ENCODE data around the gene ARFGEF3.
"Not testable (repeated sequence)": the region's sequence is repeated elsewhere in the genome, so short reads cannot be mapped to it uniquely, and the experiment has no call there.

Gene ARFGEF3

GRCh38 chr6:138211601-138212000 lies 49.9 kb downstream of the ARFGEF3 start:
- DNase-seq: no peak

GRCh38 chr6:138212530-138212929 lies 50.8 kb downstream of the ARFGEF3 start:
- not testable (repeated sequence) for DNase-seq

- no peak for DNase-seq
Measured at GRCh38 chr6:138215093-138215782, 53.5 kb downstream of the ARFGEF3 start.

GRCh38 chr6:138218449-138218848 lies 56.7 kb downstream of the ARFGEF3 start, which contains the start of gene PBOV1:
Gene PBOV1 (minus strand): TSS chr6:138218491. CDS start chr6:138218395, 96 bp downstream.
- no peak for DNase-seq

- no peak for DNase-seq
Measured at GRCh38 chr6:138219398-138219797, 57.7 kb downstream of the ARFGEF3 start.

GRCh38 chr6:138219901-138220300 lies 58.2 kb downstream of the ARFGEF3 start:
- no peak for DNase-seq

- DNase-seq: no peak
Measured at GRCh38 chr6:138222901-138223546, 61.3 kb downstream of the ARFGEF3 start.

GRCh38 chr6:138225953-138226352 lies 64.2 kb downstream of the ARFGEF3 start:
- DNase-seq: no peak

GRCh38 chr6:138226700-138227315 lies 65.1 kb downstream of the ARFGEF3 start:
- DNase-seq: peak; percentile 5

GRCh38 chr6:138227316-138227781 lies 65.6 kb downstream of the ARFGEF3 start:
- DNase-seq: peak; percentile 22

- DNase-seq: no peak
Measured at GRCh38 chr6:138229072-138229471, 67.3 kb downstream of the ARFGEF3 start.

- no peak for DNase-seq
Measured at GRCh38 chr6:138229663-138230179, 68.0 kb downstream of the ARFGEF3 start.

- DNase-seq: no peak
Measured at GRCh38 chr6:138230221-138230620, 68.5 kb downstream of the ARFGEF3 start.

GRCh38 chr6:138230759-138231380 lies 69.1 kb downstream of the ARFGEF3 start:
- DNase-seq: no peak

- peak; percentile 62 for DNase-seq
Measured at GRCh38 chr6:138231381-138231886, 69.7 kb downstream of the ARFGEF3 start.

- no peak for DNase-seq
Measured at GRCh38 chr6:138234363-138234762, 72.6 kb downstream of the ARFGEF3 start.

GRCh38 chr6:138235205-138235604 lies 73.5 kb downstream of the ARFGEF3 start:
- DNase-seq: peak; percentile 2

GRCh38 chr6:138235693-138236092 lies 74.0 kb downstream of the ARFGEF3 start:
- DNase-seq: no peak

GRCh38 chr6:138237463-138237862 lies 75.7 kb downstream of the ARFGEF3 start:
- no peak for DNase-seq

- no peak for DNase-seq
Measured at GRCh38 chr6:138238368-138238767, 76.6 kb downstream of the ARFGEF3 start.

GRCh38 chr6:138239774-138240173 lies 78.0 kb downstream of the ARFGEF3 start:
- DNase-seq: peak; percentile 0

GRCh38 chr6:138240476-138241245 lies 78.9 kb downstream of the ARFGEF3 start:
- DNase-seq: no peak
